Kidney glomerular epithelial cell (primary cell): ENCODE results near the gene DLX3.

Source experiments
- DNase-seq: peaks from one replicate; lab custom pipeline; 2025; lab: John Stamatoyannopoulos, UW

DLX3 gene

GRCh38 chr17:49992191-49992932 lies 2.7 kb downstream of the DLX3 start:
- no peak for DNase-seq

DNA sequence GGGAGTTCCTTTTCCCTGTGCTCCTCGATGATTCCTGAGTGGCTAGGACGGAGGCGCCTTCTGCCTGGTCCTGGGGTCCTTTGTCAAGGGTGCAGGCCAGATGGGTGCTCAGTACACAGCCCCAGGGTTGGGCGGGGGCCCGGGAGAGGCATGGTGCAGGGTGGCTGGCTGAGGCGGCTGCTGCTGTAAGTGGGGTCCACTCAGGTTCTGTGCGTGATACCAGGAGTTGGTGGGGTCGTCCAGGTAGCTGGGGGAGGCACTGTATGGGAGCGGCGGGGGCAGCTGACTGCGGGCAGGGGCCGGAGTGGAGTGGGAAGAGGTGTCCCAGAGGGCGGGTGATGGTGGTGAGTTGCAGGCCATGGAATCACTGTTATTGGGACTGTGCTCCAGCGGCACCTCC lies 3.6 kb downstream of the DLX3 start:
- no peak for DNase-seq

DNA sequence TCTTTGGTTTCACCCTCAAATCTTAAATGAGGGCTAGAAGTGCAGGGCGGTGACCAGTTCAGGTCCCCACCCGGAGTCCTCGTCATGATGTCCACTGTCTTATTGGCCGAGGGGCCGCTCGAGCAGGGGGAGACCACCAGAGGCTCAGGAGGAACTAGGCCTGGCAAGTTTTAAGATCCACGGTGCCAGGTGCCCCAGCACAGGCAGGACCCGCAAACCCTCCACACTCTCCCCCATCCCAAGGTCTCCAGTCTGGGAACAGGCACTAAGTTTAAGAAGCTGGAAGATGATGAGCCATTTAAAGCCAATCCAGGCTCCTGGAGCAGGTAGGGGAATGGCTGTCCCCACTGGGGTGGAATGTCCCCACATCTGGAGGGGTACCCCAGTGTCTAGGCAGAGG lies 4.1 kb downstream of the DLX3 start:
- DNase-seq: no peak

DNA sequence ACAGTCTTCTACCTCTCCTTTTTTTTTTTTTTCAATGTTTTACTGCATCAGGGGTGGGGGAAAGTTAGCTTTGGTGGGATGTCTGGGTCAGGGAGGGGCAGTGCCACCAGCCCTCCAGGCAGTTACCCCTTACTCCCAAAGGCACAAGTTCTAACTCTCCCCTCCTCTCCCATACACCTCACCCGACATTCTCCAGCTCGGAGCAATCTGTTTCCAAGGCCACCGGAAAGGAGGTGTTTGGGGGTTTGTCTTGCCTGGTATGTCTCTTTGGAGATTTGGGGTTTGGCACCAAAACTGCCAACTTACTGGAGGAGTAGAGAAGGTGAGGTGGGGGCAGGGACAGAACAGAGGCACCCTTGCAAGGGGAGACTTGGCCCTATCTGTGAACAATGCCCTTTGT lies 4.7 kb downstream of the DLX3 start:
- DNase-seq: no peak

DNA sequence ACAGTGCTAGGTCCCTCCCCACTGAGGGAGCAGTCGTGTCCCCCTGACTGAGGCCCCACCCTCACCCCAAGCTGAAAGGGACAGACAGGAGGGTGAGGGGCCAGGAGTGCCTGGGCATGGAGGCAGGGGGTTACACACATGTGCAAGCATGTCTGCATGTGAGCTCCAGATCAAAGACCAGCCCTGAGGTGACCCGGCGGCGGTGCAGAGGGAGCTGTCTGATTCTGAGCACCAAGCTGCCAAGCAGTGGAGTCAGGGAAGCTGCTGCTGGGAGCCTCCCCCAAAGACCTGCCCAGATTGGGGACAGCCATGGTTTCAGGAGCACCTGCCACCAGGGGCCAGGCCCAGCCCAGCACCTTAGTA lies 5.5 kb downstream of the DLX3 start:
- no peak for DNase-seq

GRCh38 chr17:49987681-49988441 lies 7.2 kb downstream of the DLX3 start:
- DNase-seq: peak; percentile 21

GRCh38 chr17:49987290-49987585 lies 7.8 kb downstream of the DLX3 start:
- no peak for DNase-seq

GRCh38 chr17:49986396-49987289 lies 8.4 kb downstream of the DLX3 start:
- DNase-seq: no peak

DNA sequence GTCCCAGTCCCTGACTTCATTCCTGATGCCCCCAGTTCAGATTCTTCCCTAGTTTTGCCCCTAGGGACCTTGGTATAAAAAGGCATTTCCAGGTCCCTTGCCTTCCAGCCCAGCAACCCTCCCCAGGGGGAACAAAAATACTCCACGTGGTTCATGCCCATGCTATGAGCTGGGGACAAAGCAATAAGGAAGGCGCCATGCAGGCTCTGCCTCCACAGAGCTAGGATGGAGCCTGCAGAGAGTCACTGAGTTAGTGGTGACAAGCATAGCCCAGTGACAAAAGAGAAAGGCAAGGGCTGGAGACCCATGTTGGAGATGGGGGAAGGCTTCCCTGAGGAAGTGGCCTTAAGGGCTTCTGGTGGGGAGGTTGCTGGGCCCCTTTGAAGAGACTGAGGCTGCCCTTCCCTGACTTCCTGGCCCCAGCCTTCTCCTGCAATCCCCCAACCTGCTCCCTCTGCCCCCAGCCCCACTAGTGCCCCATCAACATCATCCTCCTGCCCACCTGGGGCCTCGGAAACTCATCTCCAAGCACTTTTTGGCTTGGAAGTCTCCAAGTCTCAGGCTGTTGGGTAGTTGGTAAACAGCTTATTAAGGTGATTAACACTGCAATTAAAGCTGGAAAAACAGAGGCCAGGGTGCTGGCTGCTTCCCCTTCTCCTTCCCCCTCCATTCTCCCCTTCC lies 9.6 kb downstream of the DLX3 start:
- DNase-seq: no peak

DNA sequence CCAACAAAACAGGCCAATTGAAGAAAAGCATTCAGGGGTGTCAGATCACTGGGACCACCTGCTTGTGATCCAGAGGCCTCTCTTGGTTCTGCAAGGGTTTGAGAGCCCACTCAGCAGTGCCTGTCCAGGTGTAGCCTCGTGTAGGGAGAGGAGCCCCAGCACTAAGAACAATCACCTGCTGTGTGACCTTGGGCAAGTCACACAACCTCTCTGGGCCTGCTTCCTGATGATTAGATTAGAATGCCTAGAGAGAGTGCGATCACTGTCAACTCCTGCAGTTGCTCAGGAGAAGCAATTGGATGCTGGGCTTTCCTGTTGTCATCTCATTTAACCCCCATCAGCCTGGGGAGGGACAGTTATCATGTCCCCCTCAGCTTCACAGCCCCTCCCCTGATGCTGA lies 10.2 kb downstream of the DLX3 start:
- no peak for DNase-seq

DNA sequence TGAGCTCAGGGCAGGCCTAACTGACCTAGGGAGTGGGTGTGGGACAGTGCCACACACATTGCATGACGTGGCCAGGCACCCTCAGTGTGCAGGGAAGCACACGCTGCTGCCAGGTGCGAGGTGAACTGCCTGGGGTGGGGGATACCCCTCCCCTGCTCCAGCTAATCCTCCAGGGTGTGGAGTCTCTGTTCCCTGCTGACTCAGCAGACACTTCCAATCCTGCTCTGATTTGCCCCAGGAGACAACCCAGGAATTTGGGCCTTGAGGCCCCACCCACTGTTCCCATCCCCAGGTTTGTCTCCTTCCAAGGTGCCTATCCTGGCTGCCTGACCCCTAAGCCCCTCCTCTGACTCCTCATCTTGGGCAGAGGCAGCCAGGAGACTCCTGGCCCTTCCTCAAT lies 10.7 kb downstream of the DLX3 start:
- no peak for DNase-seq

DNA sequence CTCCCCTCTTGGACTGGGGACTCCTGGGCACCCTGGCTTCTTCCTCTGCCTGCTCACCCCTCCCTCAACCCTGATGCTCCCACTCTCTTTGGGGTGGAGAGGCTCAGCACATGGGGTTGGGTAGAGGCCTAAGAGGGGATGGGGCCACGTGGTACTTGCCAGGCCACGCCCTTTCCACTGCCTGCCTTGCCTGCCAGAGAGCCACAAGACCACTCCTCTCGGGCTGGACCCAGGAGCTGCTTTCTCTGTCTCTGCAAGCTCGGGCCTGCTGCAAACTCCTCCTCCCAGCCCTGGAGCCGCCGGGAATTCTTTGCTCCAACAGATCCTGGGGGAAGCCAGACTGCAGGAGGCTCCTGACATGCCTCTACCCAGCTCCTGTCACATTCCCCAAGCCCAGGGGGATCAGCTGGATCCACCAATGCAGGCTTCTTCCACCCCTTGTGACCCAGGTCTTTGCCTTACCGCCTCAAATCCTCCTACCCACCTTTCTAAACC lies 14.3 kb downstream of the DLX3 start:
- no peak for DNase-seq

DNA sequence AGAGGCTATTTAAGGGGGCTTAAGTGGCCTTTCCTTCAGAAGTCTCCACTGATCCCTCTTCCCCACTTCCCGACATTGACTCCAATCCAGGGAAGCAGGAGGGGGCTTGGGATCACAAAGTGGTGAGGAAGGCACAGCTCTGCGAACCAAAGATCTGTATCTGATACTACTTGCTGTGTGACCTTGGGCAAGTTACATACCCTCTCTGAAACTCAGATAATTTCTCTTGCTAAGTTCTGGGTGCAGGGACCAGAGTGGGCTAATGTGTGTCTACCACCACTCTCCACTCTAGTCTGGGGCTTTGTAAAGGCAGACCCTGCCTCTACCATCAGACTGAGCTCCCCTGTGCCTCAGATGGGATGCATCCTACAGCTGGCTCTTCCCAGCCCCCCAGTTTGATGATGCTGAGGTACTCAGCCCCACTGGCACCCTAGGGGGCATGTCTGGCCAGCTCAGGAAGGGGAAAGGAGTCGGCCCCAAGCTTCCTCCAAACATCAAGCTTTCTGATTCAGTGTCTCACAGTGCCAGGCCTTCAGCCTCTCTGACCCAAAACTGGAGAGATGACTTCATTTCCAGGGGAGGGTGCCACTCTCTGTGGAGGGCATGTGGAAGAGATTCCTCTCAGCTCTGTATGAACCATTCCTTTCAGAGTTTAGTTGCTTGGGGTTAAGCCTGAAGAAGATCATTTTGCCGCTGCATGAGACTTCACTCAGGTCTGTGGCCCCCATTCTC lies 15.1 kb downstream of the DLX3 start:
- DNase-seq: no peak

DNA sequence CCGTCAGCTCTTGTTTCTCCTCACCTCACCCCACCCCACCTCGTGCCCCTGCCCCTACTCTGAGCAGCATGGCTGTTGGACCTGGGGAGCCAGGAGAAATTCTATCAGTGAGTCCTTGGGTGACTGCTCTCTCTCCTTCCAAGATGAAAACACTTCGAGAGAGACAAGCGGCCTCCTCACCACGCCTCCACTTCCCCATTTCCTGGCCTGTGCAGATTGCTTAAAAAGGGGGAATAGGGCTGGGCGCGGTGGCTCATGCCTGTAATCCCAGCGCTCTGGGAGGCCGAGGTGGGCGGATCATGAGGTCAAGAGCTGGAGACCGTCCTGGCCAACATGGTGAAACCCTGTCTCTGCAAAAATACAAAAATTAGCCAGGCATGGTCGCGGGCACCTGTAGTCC lies 16.5 kb downstream of the DLX3 start:
- DNase-seq: no peak

DNA sequence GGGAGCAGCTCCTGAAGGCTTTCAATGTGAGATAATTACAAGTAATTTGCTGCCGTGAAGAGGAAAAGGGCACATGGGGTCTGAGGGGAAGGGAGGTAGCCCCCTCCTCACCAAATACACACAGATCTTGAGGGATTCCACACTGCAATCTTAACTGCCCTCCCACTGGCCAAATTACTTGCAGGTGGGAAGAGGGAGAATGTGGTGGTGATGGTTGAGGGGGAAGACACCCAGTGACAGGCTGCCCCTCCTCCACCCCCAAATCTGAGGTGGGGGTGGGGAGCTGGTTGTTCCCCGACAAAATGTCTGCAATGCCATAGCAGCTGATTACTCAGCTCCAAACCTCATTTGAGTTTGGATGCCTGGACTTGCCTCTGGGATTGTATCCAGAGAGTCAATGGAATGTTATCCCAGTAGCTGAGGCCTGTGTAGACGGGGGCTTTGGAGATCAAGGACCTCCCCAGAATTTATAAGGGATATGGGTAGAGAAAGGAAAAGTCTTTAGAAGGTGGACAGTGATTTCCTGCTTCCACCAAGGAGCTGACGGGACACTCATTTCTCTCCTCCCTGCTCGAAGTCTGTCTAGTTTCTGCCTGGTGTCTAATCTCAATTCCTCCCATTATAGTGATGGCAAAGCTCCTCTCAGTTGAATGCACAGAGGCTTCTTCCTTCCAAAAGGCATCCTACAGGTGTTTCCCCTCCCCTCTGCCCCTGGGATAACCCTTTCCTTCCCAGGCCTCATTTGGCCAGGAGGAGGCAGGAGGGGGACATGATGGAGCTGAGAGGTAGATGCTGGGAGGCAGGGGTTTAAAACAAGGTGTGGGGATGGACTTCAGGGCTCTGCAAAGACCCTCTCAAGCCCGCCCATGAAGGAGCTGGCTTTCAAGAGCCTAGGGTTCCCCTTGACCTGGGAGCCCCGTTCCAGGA lies 17.3 kb downstream of the DLX3 start:
- DNase-seq: no peak

GRCh38 chr17:49976828-49977202 lies 18.2 kb downstream of the DLX3 start:
- DNase-seq: no peak

DNA sequence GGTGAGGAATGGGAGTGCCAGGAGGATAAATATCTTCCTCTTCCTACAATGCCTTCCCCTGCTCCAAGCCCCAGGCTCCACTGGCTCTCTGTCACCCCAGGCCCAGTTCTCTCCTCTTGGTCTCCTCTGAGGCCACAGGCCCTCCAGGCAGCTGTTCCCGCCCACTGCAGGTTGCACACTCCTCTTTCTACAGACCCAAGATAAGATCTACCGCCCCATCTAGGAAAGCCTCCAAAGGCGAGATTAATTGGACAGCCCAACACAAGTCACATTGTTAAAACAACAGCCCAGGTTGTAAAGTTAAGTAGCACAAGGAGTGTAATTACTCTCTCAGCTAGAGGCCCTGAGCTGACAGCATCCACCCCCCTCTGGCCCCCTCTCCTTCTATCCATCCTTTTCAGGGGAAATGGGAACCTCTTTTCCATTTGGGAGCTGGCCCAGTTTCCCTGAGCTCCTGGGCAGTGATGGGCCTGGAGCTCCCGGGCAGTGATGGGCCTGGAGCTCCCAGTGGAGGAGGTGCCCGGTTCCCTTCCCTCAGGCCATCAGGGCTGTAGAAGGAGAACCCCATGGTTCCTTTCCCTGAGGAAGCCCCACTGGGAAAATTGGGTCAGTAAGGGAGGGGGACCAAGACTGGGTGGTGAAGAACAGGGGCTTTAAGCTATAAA lies 18.7 kb downstream of the DLX3 start:
- no peak for DNase-seq

DNA sequence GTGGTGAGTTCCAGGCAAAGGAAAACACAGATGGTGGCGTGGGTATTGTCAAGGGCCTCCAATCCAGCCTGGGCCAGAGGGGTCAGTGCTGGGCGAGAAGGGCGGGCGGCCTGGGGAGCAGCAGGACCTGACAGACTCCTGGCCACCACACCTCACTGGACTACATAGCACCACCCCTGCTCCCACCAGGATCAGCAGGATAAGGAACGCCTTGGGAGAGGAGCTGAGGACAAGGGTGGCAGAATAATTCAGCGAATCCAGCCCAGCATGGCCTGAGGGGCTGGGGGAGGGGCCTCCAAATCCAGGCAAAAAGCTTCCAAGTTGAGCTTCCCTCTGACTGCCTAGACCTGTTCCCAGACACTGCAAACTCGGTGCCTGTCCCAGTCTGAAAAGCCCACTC lies 19.5 kb downstream of the DLX3 start:
- DNase-seq: no peak

DNA sequence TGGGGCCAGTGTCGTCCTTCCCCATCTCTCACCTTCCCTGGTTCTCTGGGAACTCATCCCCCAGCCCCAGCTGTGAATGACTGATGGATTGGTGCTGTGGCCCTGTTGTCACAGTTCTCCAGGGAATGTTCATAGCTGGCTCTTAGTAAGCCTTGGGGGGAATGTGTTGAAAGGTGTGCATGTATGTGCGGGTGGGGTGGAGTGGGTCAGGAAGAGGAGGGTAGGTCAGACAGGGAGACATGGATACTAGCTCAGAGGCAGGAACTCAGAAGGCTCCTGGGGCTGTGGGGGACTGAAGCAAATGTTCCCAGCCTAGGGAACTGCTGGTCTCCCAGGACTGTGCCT lies 21.8 kb downstream of the DLX3 start:
- no peak for DNase-seq
